SU-DHL-6 (cell line): Measurements from ENCODE around the gene TPP1.

ENCODE experiments used
- H2AFZ ChIP-seq: fragments of 200-600 bp; sonication (generic); 2 replicates; pipeline ENCODE4 v1.6.1; 2014; ENCODE audit warnings: low read depth, mild to moderate bottlenecking, moderate library complexity, mixed read lengths, antibody characterized with exemption, low read length; ENCODE audit not compliant: severe bottlenecking
- H3F3A ChIP-seq: fragments of 200-600 bp; shearing (Covaris generic); 2 replicates; pipeline ENCODE4 v1.6.0; 2016; ENCODE audit warnings: antibody characterized with exemption, mild to moderate bottlenecking; ENCODE audit not compliant: insufficient read depth
- H3K27ac ChIP-seq: fragments of 200-600 bp; sonication (generic); 2 replicates; pipeline ENCODE4 v1.5.1; 2016; ENCODE audit warnings: low read depth, mild to moderate bottlenecking, low read length, moderate library complexity, mixed read lengths
- H3K27me3 ChIP-seq: fragments of 200-600 bp; sonication (generic), shearing (Covaris generic); 2 replicates; pipeline ENCODE4 v1.6.0; 2014; ENCODE audit warnings: mild to moderate bottlenecking, low read length
- H3K36me3 ChIP-seq: fragments of 200-600 bp; sonication (generic); 2 replicates; pipeline ENCODE4 v1.6.1; 2014; ENCODE audit warnings: mild to moderate bottlenecking, low read length, mixed read lengths
- H3K4me2 ChIP-seq: fragments of 300-600, 200-600 bp; shearing (Covaris generic), sonication (generic); 2 replicates; pipeline ENCODE4 v1.6.0; 2014; ENCODE audit warnings: low read length, low read depth, mild to moderate bottlenecking; ENCODE audit not compliant: poor library complexity, severe bottlenecking
- H3K4me3 ChIP-seq: fragments of 200-600 bp; sonication (generic); 2 replicates; pipeline ENCODE4 v1.5.1; 2014; ENCODE audit warnings: antibody characterized with exemption, low read length, mild to moderate bottlenecking, mixed read lengths; ENCODE audit not compliant: insufficient read depth, poor library complexity, severe bottlenecking
- H3K79me2 ChIP-seq: fragments of 200-600 bp; sonication (generic); 2 replicates; pipeline ENCODE4 v1.6.1; 2014; ENCODE audit warnings: mild to moderate bottlenecking, low read length, moderate library complexity; ENCODE audit not compliant: insufficient read depth
- H3K9ac ChIP-seq: fragments of 200-600 bp; sonication (generic); 2 replicates; pipeline ENCODE4 v1.7.0; 2014; ENCODE audit warnings: mild to moderate bottlenecking, low read length
- H3K9me2 ChIP-seq: fragments of 200-600 bp; sonication (generic); replicated peaks from 2 replicates; pipeline ENCODE4 v1.6.1; 2014; ENCODE audit warnings: low read length; ENCODE audit not compliant: insufficient read depth
- H3K9me3 ChIP-seq: fragments of 200-600 bp; sonication (generic); 2 replicates; pipeline ENCODE4 v1.6.1; 2014; ENCODE audit warnings: low read length, mixed read lengths; ENCODE audit not compliant: insufficient read depth
- H4K20me1 ChIP-seq: fragments of 200-600 bp; sonication (generic); 2 replicates; pipeline ENCODE4 v1.6.1; 2014; ENCODE audit warnings: low read depth, mild to moderate bottlenecking, antibody characterized with exemption, low read length, moderate library complexity, mixed read lengths
- EZH2phosphoT487 ChIP-seq: fragments of 200-600 bp; sonication (generic), shearing (Covaris generic); conservative IDR thresholded peaks from 2 replicates; pipeline ENCODE4 v1.6.1; 2018; ENCODE audit warnings: mild to moderate bottlenecking, antibody characterized with exemption, low read length, moderate library complexity, mixed read lengths
- TF ChIP-seq, protein P1 (sequence below): fragments of 200-600 bp; sonication (generic); IDR thresholded peaks from one replicate; pipeline ENCODE4 v1.5.1; 2017; ENCODE audit warnings: antibody characterized with exemption, mild to moderate bottlenecking, low read length, moderate library complexity; ENCODE audit not compliant: insufficient read depth, poor library complexity, severe bottlenecking

TPP1 gene

DNA sequence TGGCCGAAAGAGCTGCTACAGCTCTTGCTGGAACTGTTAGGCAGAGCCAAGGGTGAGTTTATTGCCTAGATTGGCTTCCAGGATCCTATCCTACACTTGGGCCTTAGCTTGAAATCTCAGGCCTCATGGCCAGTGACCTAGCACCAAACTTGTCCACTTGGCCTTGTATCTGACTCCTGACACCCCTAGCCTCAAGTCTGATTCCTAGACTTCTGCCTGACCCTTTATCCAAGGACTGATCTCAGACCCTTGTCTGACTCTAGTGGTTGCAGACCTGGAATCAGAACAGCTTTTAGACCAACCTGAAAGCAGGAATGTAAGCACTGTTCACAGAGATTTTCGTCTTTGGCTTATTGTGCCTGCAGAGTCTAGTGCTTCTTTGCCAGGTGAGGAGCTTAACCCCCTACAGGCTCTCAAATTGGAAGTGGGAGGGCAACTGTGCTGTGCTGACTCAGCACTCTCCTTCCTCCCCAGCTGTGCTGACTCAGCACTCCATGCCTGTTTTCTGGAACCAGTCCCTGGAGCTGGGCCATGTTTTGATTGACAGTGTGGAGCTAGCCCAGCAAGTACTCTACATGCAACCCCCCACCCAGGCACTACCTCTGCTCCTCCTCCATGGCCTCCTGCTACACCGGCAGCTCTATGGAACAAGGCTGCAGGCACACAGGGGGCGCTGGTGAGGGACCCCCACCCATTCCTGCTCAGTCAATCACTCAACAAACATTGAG, 50.9 kb downstream of the TPP1 start:
- Histone ChIP-seq H3K4me3 (no peak overlapping the region), H3F3A (no peaks in the 10 kb centered on the region), H3K79me2 (no peaks in the 10 kb centered on the region), H3K9me2 (no peaks in the 10 kb centered on the region), H3K27ac (no peak overlapping the region), H3K9me3 (no peaks in the 10 kb centered on the region), H4K20me1 (no peaks in the 10 kb centered on the region), H3K4me2 (no peak overlapping the region), H3K27me3 (no peaks in the 10 kb centered on the region), H3K36me3 (no peaks in the 10 kb centered on the region), H2AFZ (no peak overlapping the region), H3K9ac (no peak overlapping the region)
- TF ChIP-seq, protein P1, sequence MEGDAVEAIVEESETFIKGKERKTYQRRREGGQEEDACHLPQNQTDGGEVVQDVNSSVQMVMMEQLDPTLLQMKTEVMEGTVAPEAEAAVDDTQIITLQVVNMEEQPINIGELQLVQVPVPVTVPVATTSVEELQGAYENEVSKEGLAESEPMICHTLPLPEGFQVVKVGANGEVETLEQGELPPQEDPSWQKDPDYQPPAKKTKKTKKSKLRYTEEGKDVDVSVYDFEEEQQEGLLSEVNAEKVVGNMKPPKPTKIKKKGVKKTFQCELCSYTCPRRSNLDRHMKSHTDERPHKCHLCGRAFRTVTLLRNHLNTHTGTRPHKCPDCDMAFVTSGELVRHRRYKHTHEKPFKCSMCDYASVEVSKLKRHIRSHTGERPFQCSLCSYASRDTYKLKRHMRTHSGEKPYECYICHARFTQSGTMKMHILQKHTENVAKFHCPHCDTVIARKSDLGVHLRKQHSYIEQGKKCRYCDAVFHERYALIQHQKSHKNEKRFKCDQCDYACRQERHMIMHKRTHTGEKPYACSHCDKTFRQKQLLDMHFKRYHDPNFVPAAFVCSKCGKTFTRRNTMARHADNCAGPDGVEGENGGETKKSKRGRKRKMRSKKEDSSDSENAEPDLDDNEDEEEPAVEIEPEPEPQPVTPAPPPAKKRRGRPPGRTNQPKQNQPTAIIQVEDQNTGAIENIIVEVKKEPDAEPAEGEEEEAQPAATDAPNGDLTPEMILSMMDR, result no peak
- TF ChIP-seq EZH2phosphoT487, result no peak

DNA sequence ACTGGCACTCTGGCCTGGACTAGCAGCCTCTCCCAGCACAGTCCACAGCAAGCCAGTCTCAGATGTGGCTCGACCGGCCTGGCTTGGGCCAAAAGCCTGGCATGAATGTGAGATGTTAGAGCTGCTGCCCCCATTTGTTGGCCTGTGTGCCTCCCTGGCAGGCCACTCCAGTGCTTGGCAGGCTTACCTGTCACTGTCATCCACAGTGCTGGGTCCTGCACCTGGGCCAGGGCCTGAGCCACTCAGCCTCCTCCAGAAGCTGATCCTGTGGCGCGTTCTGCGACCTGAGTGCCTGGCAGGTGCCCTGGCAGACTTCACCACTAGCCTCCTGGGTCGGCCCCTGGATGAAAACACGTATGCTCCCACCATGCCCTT, 51.9 kb downstream of the TPP1 start:
- Histone ChIP-seq H3K4me2 (no peak overlapping the region), H3K27ac (no peak overlapping the region), H2AFZ (no peak overlapping the region), H3K9ac (no peak overlapping the region), H3K4me3 (no peak overlapping the region), H3F3A (no peaks in the 10 kb centered on the region), H4K20me1 (no peaks in the 10 kb centered on the region), H3K36me3 (no peaks in the 10 kb centered on the region), H3K9me3 (no peaks in the 10 kb centered on the region), H3K9me2 (no peaks in the 10 kb centered on the region), H3K27me3 (no peaks in the 10 kb centered on the region), H3K79me2 (no peaks in the 10 kb centered on the region)
- TF ChIP-seq EZH2phosphoT487, result no peak
- TF ChIP-seq, protein P1, result no peak

DNA sequence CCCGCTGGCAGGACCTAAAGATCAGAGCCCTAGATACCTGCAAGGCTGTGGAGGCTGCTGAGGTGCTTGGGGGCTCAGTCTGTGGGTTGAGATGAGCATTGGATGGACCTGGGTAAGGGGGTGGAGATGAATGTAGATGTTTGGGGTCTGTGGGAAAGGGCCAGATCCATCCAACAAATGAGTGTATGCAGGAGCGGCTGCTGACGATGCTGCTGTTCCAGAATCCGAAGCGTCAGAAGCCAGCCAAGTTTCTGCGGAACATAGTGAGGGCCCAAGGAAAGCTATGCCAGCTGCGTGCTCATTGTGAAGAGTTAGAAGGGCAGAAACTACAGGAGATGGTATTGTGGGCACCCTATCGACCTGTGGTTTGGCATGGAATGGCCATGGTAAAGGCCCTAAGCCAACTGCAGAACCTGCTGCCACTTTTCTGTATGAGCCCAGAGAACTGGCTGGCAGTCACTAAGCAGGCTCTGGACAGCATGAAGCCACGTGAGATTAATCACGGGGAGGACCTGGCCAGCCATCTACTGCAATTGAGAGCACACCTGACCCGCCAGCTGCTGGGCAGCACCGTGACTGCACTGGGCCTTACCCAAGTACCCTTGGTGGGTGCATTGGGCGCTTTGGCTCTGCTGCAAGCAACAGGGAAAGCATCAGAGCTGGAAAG, 52.4 kb downstream of the TPP1 start:
- no peaks in the 10 kb centered on the region for H4K20me1 ChIP-seq
- H3F3A ChIP-seq, result no peaks in the 10 kb centered on the region
- H2AFZ ChIP-seq, result no peak overlapping the region
- H3K27me3 ChIP-seq, result no peaks in the 10 kb centered on the region
- H3K79me2 ChIP-seq, result no peaks in the 10 kb centered on the region
- H3K4me3 ChIP-seq, result no peak overlapping the region
- no peaks in the 10 kb centered on the region for H3K36me3 ChIP-seq
- H3K4me2 ChIP-seq, result no peak overlapping the region
- no peaks in the 10 kb centered on the region for H3K9me2 ChIP-seq
- no peak overlapping the region for H3K27ac ChIP-seq
- H3K9me3 ChIP-seq, result no peaks in the 10 kb centered on the region
- TF ChIP-seq, protein P1, result no peak
- H3K9ac ChIP-seq, result no peak overlapping the region
